Colonic mucosa (tissue), 4 donors: Measurements from ENCODE around the gene CRYZ. TPM values are rescaled to one million over a fixed set of nuclear protein-coding genes. Genes with fewer than 3 reads are reported as not detected.
"Not testable (repeated sequence)": the region's sequence is repeated elsewhere in the genome, so short reads cannot be mapped to it uniquely, and the experiment has no call there.

ENCODE experiments used
- DNase-seq: peaks from one replicate; pipeline ENCODE4 v3.0.0-alpha.2; 2020
- H3K27ac ChIP-seq: fragments of 200-600 bp; one replicate; pipeline ENCODE4 v1.8.0; 2021
- H3K27me3 ChIP-seq: fragments of 200-600 bp; one replicate; pipeline ENCODE4 v1.8.0; 2021
- H3K36me3 ChIP-seq: fragments of 200-600 bp; one replicate; pipeline ENCODE4 v1.8.0; 2021
- H3K4me1 ChIP-seq: fragments of 200-600 bp; one replicate; pipeline ENCODE4 v1.8.0; 2021; ENCODE audit warnings: mild to moderate bottlenecking
- H3K4me3 ChIP-seq: fragments of 200-600 bp; one replicate; pipeline ENCODE4 v1.8.0; 2021
- H3K9ac ChIP-seq, 2 donors: one replicate each; pipeline ENCODE4 v1.7.0; 2013; ENCODE audit warnings: control low read depth in 2 of 2, low read depth in 2 of 2, low read length in 2 of 2
- H3K9me3 ChIP-seq: fragments of 200-600 bp; one replicate; pipeline ENCODE4 v1.8.0; 2021
- intact Hi-C: fragments of 100-400 bp; cut with DNase I; formaldehyde crosslinking; loops from one replicate; pipeline ENCODE4 v1.14.1; 2022
- total RNA-seq, 2 donors: library from RNA; stranded (reverse); fragmentation: NEBNext Ultra II Directional in 1 of 2; extraction: Animal tissue kit (Norgen Biotek cat#: 25700) in 1 of 2; gene quantifications; one replicate each; pipeline ENCODE4 v1.2.1, GENCODE V29; 2021
- TF ChIP-seq, protein P1 (sequence below): fragments of 200-600 bp; IDR thresholded peaks from one replicate; pipeline ENCODE4 v1.8.0; 2022; ENCODE audit warnings: antibody characterized with exemption, mild to moderate bottlenecking
- donor health status: healthy.
- donor health status: DM: no; HTN: no; CAD: no.
- donor health status: DM: no; HTN: no; CAD: no.

Gene CRYZ
- total RNA-seq, 2 donors from 2014 or later, result 15.7 to 25.8 TPM

DNA sequence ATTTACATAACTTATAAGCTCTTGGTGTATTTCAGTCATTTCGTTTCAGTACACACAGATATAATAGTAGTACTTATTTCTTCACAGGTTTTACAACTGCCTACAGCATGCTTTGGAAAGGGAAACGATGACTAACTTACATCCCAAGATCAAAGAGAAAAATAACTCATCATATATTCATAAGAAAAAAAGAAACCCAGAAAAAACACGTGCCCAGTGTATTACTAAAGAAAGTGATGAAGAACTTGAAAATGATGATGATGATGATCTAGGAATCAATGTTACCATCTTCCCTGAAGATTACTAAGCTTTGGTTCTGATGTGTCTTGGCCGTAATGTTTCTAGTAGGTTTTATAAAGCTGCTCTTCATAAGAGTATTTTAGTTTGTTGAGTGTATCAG is 31.0 kb upstream of the CRYZ start:
- Histone ChIP-seq H3K9me3 (no peaks in the 10 kb centered on the region), H3K27ac (no peak overlapping the region), H3K9ac (no peak overlapping the region), H3K4me3 (no peak overlapping the region), H3K27me3 (no peaks in the 10 kb centered on the region), H3K4me1 (no peaks in the 10 kb centered on the region), H3K36me3 (no peaks in the 10 kb centered on the region)
- TF ChIP-seq, protein P1, sequence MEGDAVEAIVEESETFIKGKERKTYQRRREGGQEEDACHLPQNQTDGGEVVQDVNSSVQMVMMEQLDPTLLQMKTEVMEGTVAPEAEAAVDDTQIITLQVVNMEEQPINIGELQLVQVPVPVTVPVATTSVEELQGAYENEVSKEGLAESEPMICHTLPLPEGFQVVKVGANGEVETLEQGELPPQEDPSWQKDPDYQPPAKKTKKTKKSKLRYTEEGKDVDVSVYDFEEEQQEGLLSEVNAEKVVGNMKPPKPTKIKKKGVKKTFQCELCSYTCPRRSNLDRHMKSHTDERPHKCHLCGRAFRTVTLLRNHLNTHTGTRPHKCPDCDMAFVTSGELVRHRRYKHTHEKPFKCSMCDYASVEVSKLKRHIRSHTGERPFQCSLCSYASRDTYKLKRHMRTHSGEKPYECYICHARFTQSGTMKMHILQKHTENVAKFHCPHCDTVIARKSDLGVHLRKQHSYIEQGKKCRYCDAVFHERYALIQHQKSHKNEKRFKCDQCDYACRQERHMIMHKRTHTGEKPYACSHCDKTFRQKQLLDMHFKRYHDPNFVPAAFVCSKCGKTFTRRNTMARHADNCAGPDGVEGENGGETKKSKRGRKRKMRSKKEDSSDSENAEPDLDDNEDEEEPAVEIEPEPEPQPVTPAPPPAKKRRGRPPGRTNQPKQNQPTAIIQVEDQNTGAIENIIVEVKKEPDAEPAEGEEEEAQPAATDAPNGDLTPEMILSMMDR, result no peak
- intact Hi-C loops, result no loop called here
- no peak for DNase-seq

DNA sequence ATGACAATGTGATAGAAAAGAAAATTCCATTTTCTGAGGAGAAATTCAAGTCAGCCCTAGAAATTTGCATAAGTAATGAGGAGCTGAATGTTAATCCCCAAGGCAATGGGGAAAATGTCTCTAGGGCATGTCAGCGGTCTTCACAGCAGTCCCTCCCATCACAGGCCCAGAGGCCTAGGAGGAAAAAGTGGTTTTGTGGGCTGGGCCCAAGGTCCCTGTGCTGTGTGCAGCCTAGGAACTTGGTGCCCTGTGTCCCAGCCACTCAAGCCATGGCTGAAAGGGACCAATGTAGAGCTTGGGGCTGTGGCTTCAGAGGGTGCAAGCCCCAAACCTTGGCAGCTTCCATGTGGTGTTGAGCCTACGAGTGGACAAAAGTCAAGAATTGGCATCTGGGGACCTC is 23.8 kb upstream of the CRYZ start:
- H3K4me3 ChIP-seq, H3K36me3 ChIP-seq, intact Hi-C loops, H3K27me3 ChIP-seq, H3K27ac ChIP-seq, H3K9me3 ChIP-seq, DNase-seq, H3K4me1 ChIP-seq, H3K9ac ChIP-seq: not testable (repeated sequence)

DNA sequence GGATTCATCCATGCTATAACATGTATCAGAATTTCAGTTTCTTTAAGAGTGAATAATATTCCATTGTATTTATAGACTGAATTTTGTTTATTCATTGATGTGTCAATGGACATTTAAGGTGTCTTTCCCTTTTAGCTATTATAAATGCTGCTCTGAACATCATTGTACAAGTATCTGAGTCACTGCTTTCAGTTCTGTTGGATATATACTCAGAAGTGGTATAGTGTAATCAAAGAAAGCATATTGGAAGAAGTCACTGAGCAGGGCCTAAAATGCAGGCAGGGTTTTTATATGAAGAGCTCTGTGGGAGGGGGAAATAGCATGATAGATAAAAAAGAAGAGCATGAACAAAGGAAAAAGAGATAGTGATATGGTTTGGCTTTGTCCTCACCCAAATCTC is 22.6 kb upstream of the CRYZ start:
- TF ChIP-seq, protein P1, result no peak
- no peak overlapping the region for H3K9ac ChIP-seq
- H3K4me1 ChIP-seq, result no peaks in the 10 kb centered on the region
- no peak overlapping the region for H3K27ac ChIP-seq
- intact Hi-C loops, result no loop called here
- H3K9me3 ChIP-seq, result no peaks in the 10 kb centered on the region
- H3K36me3 ChIP-seq, result no peaks in the 10 kb centered on the region
- no peak overlapping the region for H3K4me3 ChIP-seq
- DNase-seq, result no peak
- H3K27me3 ChIP-seq, result no peaks in the 10 kb centered on the region

DNA sequence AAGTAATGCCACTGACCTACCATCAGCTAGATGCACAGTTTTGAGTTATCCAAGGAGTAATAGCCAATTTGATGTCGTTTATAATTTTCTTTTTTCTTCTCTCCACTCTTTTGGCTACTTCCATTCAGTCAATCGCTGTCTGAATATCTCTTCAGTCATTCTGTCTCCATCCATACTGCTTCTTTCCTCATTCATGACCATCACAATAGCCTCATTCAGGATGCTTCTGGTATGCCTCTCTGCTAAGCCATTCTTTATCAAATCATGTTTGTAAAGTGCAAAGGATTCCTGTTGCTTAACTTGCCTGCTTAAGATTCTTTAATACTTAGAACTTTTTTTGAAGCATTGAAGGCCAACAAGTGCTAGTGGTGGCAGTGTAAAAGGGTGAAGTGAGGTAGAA is 20.3 kb upstream of the CRYZ start:
- no peaks in the 10 kb centered on the region for H3K36me3 ChIP-seq
- intact Hi-C loops, result no loop called here

DNA sequence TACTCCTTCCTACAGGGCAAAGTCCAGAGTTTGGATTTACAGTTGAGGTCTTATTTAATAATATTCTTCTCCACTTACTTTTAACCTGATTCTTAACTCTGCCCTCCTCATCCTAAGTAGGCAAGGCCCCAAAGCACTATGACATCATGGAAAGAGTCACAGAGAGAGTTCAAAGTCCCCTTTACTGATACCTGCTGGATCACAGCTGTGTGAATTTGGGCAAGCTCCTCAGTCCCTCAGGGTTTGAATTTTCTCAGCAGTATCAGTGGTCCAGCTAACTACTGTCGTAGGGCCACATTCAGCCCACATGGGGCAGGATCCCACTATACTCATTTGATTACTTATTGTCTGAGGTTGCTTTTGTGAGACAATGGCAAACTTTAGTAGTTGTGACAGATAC is 16.1 kb upstream of the CRYZ start:
- Histone ChIP-seq H3K27me3 (no peaks in the 10 kb centered on the region), H3K4me3 (no peak overlapping the region), H3K4me1 (no peaks in the 10 kb centered on the region), H3K9ac (no peak overlapping the region), H3K27ac (no peak overlapping the region), H3K9me3 (no peaks in the 10 kb centered on the region), H3K36me3 (no peaks in the 10 kb centered on the region)
- intact Hi-C loops, result no loop called here
- TF ChIP-seq, protein P1, result no peak
- no peak for DNase-seq

More for the DNA sequence above, 20.3 kb upstream of the CRYZ start:
- no peak overlapping the region for H3K9ac ChIP-seq
- no peak overlapping the region for H3K4me3 ChIP-seq
- no peaks in the 10 kb centered on the region for H3K9me3 ChIP-seq
- no peak overlapping the region for H3K27ac ChIP-seq
- TF ChIP-seq, protein P1, result no peak
- no peaks in the 10 kb centered on the region for H3K4me1 ChIP-seq
- no peaks in the 10 kb centered on the region for H3K27me3 ChIP-seq
- no peak for DNase-seq

DNA sequence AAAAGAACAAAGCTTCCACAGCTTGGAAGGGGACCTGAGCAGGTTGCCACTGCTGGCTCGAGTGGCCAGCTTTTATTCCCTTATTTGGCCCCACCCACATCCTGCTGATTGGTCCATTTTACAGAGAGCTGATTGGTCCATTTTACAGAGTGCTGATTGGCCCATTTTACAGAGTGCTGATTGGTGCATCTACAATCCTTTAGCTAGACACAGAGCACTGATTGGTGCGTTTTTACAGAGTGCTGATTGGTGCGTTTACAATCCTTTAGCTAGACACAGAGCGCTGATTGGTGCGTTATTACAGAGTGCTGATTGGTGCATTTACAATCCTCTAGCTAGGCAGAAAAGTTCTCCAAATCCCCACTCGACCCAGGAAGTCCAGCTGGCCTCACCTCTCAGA is 12.4 kb upstream of the CRYZ start:
- H3K36me3 ChIP-seq, DNase-seq, intact Hi-C loops, H3K27ac ChIP-seq, H3K9me3 ChIP-seq, H3K4me1 ChIP-seq, H3K4me3 ChIP-seq, H3K27me3 ChIP-seq, H3K9ac ChIP-seq: not testable (repeated sequence)

DNA sequence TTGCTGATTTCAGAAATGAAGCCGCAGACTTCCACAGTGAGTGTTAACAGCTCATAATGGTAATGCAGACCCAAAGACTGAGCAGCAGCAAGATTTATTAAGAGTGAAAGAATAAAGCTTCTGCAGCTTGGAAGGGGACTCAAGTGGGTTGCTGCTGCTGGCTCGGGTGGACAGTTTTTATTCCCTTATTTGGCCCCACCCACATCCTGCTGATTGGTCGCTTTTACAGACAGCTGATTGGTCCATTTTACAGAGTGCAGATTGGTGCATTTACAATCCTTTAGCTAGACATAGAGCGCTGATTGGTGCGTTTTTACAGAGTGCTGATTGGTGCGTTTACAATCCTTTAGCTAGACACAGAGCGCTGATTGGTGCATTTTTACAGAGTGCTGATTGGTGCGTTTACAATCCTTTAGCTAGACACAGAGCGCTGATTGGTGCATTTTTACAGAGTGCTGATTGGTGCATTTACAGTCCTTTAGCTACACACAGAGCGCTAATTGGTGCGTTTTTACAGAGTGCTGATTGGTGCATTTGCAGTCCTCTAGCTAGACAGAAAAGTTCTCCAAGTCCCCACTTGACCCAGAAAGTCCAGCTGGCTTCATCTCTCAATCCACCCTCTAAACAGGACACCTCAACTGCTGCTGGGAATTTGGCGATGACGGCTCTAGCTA is 7.6 kb upstream of the CRYZ start:
- H3K27me3 ChIP-seq, result not testable (repeated sequence)

More for the DNA sequence above, 7.6 kb upstream of the CRYZ start:
- H3K36me3 ChIP-seq, H3K4me1 ChIP-seq, intact Hi-C loops, H3K4me3 ChIP-seq, H3K27ac ChIP-seq, H3K9ac ChIP-seq, DNase-seq, H3K9me3 ChIP-seq: not testable (repeated sequence)
